ENCODE results near the gene PCDHB13. TPM values are rescaled to one million over a fixed set of nuclear protein-coding genes. Genes with fewer than 3 reads are reported as not detected.
"Not testable (repeated sequence)": the region's sequence is repeated elsewhere in the genome, so short reads cannot be mapped to it uniquely, and the experiment has no call there.

Gene PCDHB13
- total RNA-seq, 6 experiments from 2014 or later: 0.25 to 1.00 (median 0.49) TPM

GRCh38 chr5:141208478-141208877 is 5.2 kb upstream of the PCDHB13 start, which contains the start of gene PCDHB12:
PCDHB12 (plus strand) TSS chr5:141208719; CDS start chr5:141208908, 189 bp downstream.
- DNase-seq (no peak), ATAC-seq (no peak)
- intact Hi-C loops (cut with DNase I): no loop called here
- Histone ChIP-seq H3K36me3 (no peaks in the 10 kb centered on the region), H3K4me3 (no peak within 1 kb of the TSS), H3K4me1 (no peaks in the 10 kb centered on the region), H3K27me3 (no peaks in the 10 kb centered on the region), H3K27ac (no peak within 1 kb of the TSS), H3K9me3 (no peaks in the 10 kb centered on the region)
- 13% methylated on average over 11 of the region's 11 CpGs for WGBS (ENCODE audit: insufficient coverage, low coverage, low lambda C conversion rate, missing lambda C conversion rate)
- TF ChIP-seq POLR2A (IDR thresholded peaks at IDR 0.05): no peak
- TF ChIP-seq, protein P1, sequence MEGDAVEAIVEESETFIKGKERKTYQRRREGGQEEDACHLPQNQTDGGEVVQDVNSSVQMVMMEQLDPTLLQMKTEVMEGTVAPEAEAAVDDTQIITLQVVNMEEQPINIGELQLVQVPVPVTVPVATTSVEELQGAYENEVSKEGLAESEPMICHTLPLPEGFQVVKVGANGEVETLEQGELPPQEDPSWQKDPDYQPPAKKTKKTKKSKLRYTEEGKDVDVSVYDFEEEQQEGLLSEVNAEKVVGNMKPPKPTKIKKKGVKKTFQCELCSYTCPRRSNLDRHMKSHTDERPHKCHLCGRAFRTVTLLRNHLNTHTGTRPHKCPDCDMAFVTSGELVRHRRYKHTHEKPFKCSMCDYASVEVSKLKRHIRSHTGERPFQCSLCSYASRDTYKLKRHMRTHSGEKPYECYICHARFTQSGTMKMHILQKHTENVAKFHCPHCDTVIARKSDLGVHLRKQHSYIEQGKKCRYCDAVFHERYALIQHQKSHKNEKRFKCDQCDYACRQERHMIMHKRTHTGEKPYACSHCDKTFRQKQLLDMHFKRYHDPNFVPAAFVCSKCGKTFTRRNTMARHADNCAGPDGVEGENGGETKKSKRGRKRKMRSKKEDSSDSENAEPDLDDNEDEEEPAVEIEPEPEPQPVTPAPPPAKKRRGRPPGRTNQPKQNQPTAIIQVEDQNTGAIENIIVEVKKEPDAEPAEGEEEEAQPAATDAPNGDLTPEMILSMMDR (IDR thresholded peaks at IDR 0.05): peak in 3 of 4 donors; percentile 8 to 19 (median 12)

GRCh38 chr5:141210281-141210680 is 3.4 kb upstream of the PCDHB13 start:
- DNase-seq, H3K36me3 ChIP-seq, ATAC-seq: not testable (repeated sequence)

DNA sequence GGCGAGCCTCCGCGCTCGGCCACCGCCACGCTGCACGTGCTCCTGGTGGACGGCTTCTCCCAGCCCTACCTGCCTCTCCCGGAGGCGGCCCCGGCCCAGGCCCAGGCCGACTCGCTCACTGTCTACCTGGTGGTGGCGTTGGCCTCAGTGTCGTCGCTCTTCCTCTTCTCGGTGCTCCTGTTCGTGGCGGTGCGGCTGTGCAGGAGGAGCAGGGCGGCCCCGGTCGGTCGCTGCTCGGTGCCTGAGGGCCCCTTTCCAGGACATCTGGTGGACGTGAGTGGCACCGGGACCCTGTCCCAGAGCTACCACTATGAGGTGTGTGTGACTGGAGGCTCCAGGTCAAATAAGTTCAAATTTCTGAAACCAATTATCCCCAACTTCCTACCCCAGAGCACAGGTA is 2.9 kb upstream of the PCDHB13 start:
- H3K27me3 ChIP-seq; H3K9me3 ChIP-seq; H3K4me1 ChIP-seq; ATAC-seq; H3K4me3 ChIP-seq; intact Hi-C loops (cut with DNase I); H3K27ac ChIP-seq; DNase-seq; H3K36me3 ChIP-seq: not testable (repeated sequence)
- 4% methylated on average over 4 of the region's 27 CpGs for WGBS (ENCODE audit: insufficient coverage, low coverage, low lambda C conversion rate, missing lambda C conversion rate)

More at GRCh38 chr5:141210281-141210680, 3.4 kb upstream of the PCDHB13 start:
- H3K9me3 ChIP-seq; H3K27ac ChIP-seq; H3K27me3 ChIP-seq; H3K4me3 ChIP-seq; intact Hi-C loops (cut with DNase I); H3K4me1 ChIP-seq: not testable (repeated sequence)
- 40% methylated on average over 1 of the region's 39 CpGs for WGBS (ENCODE audit: insufficient coverage, low coverage, low lambda C conversion rate, missing lambda C conversion rate)

- ATAC-seq, H3K9me3 ChIP-seq: not testable (repeated sequence)
- 55% methylated on average over 7 of the region's 12 CpGs for WGBS (ENCODE audit: insufficient coverage, low coverage, low lambda C conversion rate, missing lambda C conversion rate)
Observed at GRCh38 chr5:141214583-141214982, 864 bp downstream of the PCDHB13 start.

DNA sequence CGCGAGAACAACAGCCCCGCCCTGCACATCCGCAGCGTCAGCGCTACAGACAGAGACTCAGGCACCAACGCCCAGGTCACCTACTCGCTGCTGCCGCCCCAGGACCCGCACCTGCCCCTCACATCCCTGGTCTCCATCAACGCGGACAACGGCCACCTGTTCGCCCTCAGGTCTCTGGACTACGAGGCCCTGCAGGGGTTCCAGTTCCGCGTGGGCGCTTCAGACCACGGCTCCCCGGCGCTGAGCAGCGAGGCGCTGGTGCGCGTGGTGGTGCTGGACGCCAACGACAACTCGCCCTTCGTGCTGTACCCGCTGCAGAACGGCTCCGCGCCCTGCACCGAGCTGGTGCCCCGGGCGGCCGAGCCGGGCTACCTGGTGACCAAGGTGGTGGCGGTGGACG is 1.8 kb downstream of the PCDHB13 start:
- H3K4me3 ChIP-seq; H3K9me3 ChIP-seq; H3K4me1 ChIP-seq; ATAC-seq; H3K27me3 ChIP-seq; DNase-seq; H3K36me3 ChIP-seq; intact Hi-C loops (cut with DNase I); H3K27ac ChIP-seq: not testable (repeated sequence)
- 25% methylated on average over 17 of the region's 40 CpGs for WGBS (ENCODE audit: insufficient coverage, low coverage, low lambda C conversion rate, missing lambda C conversion rate)

More at GRCh38 chr5:141214583-141214982, 864 bp downstream of the PCDHB13 start:
- H3K4me3 ChIP-seq; H3K27ac ChIP-seq; DNase-seq; H3K27me3 ChIP-seq; H3K4me1 ChIP-seq; H3K36me3 ChIP-seq; intact Hi-C loops (cut with DNase I): not testable (repeated sequence)

DNA sequence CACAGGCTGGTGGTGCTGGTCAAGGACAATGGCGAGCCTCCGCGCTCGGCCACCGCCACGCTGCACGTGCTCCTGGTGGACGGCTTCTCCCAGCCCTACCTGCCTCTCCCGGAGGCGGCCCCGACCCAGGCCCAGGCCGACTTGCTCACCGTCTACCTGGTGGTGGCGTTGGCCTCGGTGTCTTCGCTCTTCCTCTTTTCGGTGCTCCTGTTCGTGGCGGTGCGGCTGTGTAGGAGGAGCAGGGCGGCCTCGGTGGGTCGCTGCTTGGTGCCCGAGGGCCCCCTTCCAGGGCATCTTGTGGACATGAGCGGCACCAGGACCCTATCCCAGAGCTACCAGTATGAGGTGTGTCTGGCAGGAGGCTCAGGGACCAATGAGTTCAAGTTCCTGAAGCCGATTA is 2.3 kb downstream of the PCDHB13 start:
- H3K4me1 ChIP-seq; DNase-seq; H3K27me3 ChIP-seq; H3K9me3 ChIP-seq; H3K36me3 ChIP-seq; H3K4me3 ChIP-seq; H3K27ac ChIP-seq; ATAC-seq; intact Hi-C loops (cut with DNase I): not testable (repeated sequence)
- WGBS (ENCODE audit: insufficient coverage, low coverage, low lambda C conversion rate, missing lambda C conversion rate): 45% methylated on average over 2 of the region's 26 CpGs

DNA sequence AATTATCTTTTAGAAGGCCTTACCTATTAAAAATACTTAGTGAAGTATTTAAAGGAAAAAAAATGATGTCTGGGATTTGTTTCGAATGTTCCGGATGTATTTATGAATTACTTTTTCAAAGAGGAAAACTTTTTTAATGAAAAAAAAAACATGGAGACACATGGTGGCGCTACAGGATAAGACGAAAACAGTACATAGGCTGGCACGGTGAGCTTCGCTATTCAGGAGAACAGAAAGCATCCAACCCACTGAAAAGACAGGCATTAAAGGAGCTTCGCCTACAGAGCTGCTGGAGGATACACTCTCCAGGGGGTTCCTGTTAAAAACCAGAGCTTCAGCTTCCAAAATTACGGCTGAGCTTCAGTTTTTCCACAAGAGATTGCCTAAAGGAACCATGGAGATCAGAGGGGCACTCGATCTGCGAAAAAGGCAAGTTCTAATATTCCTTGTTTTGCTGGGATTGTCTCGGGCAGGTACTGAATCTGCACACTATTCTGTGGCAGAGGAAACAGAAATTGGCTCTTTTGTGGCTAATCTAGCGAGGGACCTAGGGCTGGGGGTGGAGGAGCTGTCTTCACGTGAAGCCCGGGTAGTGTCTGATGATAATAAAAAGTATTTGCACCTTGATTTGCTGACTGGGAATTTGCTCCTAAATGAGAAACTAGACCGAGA is 9.5 kb downstream of the PCDHB13 start, which contains the start of gene PCDHB14:
TSS of gene PCDHB14 (plus strand) at position 232 of the 672 bp plus-strand sequence. CDS start at position 395, 163 bp downstream.
- Histone ChIP-seq H3K4me3 (no peak within 1 kb of the TSS), H3K27ac (no peak within 1 kb of the TSS), H3K9me3 (peaks cover 0 to 14% (median 0%) of the 10 kb centered on the region in 4 donors), H3K27me3 (no peaks in the 10 kb centered on the region), H3K36me3 (no peaks in the 10 kb centered on the region), H3K4me1 (no peaks in the 10 kb centered on the region)
- no peak for DNase-seq
- TF ChIP-seq, protein P1 (IDR thresholded peaks at IDR 0.05): peak in 2 of 4 donors; percentile 10 to 15
- no peak for TF ChIP-seq POLR2A (IDR thresholded peaks at IDR 0.05)
- peak in 2 of 4 donors; percentile 51 to 67 for ATAC-seq
- 17% methylated on average over 15 of the region's 15 CpGs for WGBS (ENCODE audit: insufficient coverage, low coverage, low lambda C conversion rate, missing lambda C conversion rate)
- intact Hi-C loops (cut with DNase I): no loop called here

- WGBS (ENCODE audit: insufficient coverage, low coverage, low lambda C conversion rate, missing lambda C conversion rate): 17% methylated on average over 13 of the region's 40 CpGs
Observed at GRCh38 chr5:141224844-141225243, 11.1 kb downstream of the PCDHB13 start.

DNA sequence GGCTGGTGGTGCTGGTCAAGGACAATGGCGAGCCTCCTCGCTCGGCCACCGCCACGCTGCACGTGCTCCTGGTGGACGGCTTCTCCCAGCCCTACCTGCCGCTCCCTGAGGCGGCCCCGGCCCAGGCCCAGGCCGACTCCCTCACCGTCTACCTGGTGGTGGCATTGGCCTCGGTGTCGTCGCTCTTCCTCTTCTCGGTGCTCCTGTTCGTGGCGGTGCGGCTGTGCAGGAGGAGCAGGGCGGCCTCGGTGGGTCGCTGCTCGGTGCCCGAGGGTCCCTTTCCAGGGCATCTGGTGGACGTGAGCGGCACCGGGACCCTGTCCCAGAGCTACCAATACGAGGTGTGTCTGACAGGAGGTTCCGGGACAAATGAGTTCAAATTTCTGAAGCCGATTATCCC is 11.7 kb downstream of the PCDHB13 start:
- DNase-seq; intact Hi-C loops (cut with DNase I); H3K4me3 ChIP-seq; H3K9me3 ChIP-seq; H3K4me1 ChIP-seq; H3K27me3 ChIP-seq; H3K36me3 ChIP-seq; H3K27ac ChIP-seq; ATAC-seq: not testable (repeated sequence)
- WGBS (ENCODE audit: insufficient coverage, low coverage, low lambda C conversion rate, missing lambda C conversion rate): 39% methylated on average over 5 of the region's 30 CpGs

More at GRCh38 chr5:141224844-141225243, 11.1 kb downstream of the PCDHB13 start:
- DNase-seq; ATAC-seq; H3K9me3 ChIP-seq; H3K4me3 ChIP-seq; H3K27me3 ChIP-seq; H3K27ac ChIP-seq; H3K4me1 ChIP-seq; H3K36me3 ChIP-seq; intact Hi-C loops (cut with DNase I): not testable (repeated sequence)
